Loucy (cell line): ENCODE measurements around the gene SASH3.

ENCODE experiments used
- H2AFZ ChIP-seq: fragments of 200-600 bp; sonication (generic); 2 replicates; pipeline ENCODE4 v1.6.0; 2016; ENCODE audit warnings: antibody characterized with exemption, mild to moderate bottlenecking, low read length, moderate library complexity
- H3F3A ChIP-seq: fragments of 200-600 bp; 2 replicates; pipeline ENCODE4 v1.6.0; 2016; ENCODE audit warnings: antibody characterized with exemption, low read depth, mild to moderate bottlenecking
- H3K27me3 ChIP-seq: fragments of 200-600 bp; sonication (generic); 2 replicates; pipeline ENCODE4 v1.6.1; 2014; ENCODE audit warnings: low read length, mild to moderate bottlenecking; ENCODE audit not compliant: insufficient read depth, poor library complexity, severe bottlenecking
- H3K36me3 ChIP-seq: fragments of 200-600 bp; sonication (generic); 2 replicates; pipeline ENCODE4 v1.6.1; 2016; ENCODE audit warnings: low read length; ENCODE audit not compliant: insufficient read depth
- H3K4me1 ChIP-seq: fragments of 200-600 bp; sonication (generic); 2 replicates; pipeline ENCODE4 v1.5.1; 2014; ENCODE audit warnings: low read length, mild to moderate bottlenecking; ENCODE audit not compliant: insufficient read depth, poor library complexity, severe bottlenecking
- H3K4me2 ChIP-seq: fragments of 200-600 bp; sonication (generic); 2 replicates; pipeline ENCODE4 v1.6.0; 2014; ENCODE audit warnings: antibody characterized with exemption, low read length, low read depth, mild to moderate bottlenecking; ENCODE audit not compliant: poor library complexity, severe bottlenecking
- H3K4me3 ChIP-seq: fragments of 200-600 bp; sonication (generic); 2 replicates; pipeline ENCODE4 v1.5.1; 2014; ENCODE audit warnings: low read length, mild to moderate bottlenecking, mixed read lengths; ENCODE audit not compliant: poor library complexity, severe bottlenecking
- H3K79me2 ChIP-seq: fragments of 200-600 bp; sonication (generic); 2 replicates; pipeline ENCODE4 v1.6.1; 2014; ENCODE audit warnings: low read length; ENCODE audit not compliant: insufficient read depth
- H3K9ac ChIP-seq: fragments of 200-600 bp; sonication (generic); 2 replicates; pipeline ENCODE4 v1.6.0; 2014; ENCODE audit warnings: mild to moderate bottlenecking, low read depth, low read length, moderate library complexity; ENCODE audit not compliant: poor library complexity, severe bottlenecking
- H3K9me2 ChIP-seq: fragments of 200-600 bp; sonication (generic); replicated peaks from 2 replicates; pipeline ENCODE4 v1.6.1; 2016; ENCODE audit warnings: low read depth, low read length, mixed read lengths
- H3K9me3 ChIP-seq: fragments of 200-600 bp; sonication (generic); 2 replicates; pipeline ENCODE4 v1.6.1; 2014; ENCODE audit warnings: mild to moderate bottlenecking, antibody characterized with exemption, low read length, low read depth; ENCODE audit not compliant: insufficient read depth
- H4K20me1 ChIP-seq: fragments of 200-600 bp; sonication (generic); 2 replicates; pipeline ENCODE4 v1.6.0; 2014; ENCODE audit warnings: antibody characterized with exemption, low read length, mild to moderate bottlenecking; ENCODE audit not compliant: insufficient read depth, poor library complexity, severe bottlenecking
- EZH2phosphoT487 ChIP-seq: fragments of 200-600 bp; IDR thresholded peaks from 2 replicates; pipeline ENCODE4 v1.6.1; 2018; ENCODE audit warnings: antibody characterized with exemption, mild to moderate bottlenecking, moderate library complexity, borderline replicate concordance
- TF ChIP-seq, protein P1 (sequence below): fragments of 200-600 bp; sonication (generic); conservative IDR thresholded peaks from 2 replicates; pipeline ENCODE4 v1.5.1; 2014; ENCODE audit warnings: mild to moderate bottlenecking, antibody characterized with exemption, low read length

The SASH3 gene

GRCh38 chrX:129818123-129818522, 38.4 kb downstream of the SASH3 start:
- Histone ChIP-seq H3K4me1 (no peaks in the 10 kb centered on the region), H3K79me2 (no peaks in the 10 kb centered on the region), H3K27me3 (no peaks in the 10 kb centered on the region), H3K9me3 (no peaks in the 10 kb centered on the region), H3K9ac (no peak overlapping the region), H2AFZ (no peak overlapping the region), H3F3A (no peaks in the 10 kb centered on the region), H3K36me3 (peaks cover 4% of the 10 kb centered on the region; the same call in 1 of the 2 replicates), H3K9me2 (no peaks in the 10 kb centered on the region), H3K4me3 (no peak overlapping the region), H4K20me1 (no peaks in the 10 kb centered on the region), H3K4me2 (no peak overlapping the region)
- no peak for TF ChIP-seq EZH2phosphoT487
- TF ChIP-seq, protein P1, sequence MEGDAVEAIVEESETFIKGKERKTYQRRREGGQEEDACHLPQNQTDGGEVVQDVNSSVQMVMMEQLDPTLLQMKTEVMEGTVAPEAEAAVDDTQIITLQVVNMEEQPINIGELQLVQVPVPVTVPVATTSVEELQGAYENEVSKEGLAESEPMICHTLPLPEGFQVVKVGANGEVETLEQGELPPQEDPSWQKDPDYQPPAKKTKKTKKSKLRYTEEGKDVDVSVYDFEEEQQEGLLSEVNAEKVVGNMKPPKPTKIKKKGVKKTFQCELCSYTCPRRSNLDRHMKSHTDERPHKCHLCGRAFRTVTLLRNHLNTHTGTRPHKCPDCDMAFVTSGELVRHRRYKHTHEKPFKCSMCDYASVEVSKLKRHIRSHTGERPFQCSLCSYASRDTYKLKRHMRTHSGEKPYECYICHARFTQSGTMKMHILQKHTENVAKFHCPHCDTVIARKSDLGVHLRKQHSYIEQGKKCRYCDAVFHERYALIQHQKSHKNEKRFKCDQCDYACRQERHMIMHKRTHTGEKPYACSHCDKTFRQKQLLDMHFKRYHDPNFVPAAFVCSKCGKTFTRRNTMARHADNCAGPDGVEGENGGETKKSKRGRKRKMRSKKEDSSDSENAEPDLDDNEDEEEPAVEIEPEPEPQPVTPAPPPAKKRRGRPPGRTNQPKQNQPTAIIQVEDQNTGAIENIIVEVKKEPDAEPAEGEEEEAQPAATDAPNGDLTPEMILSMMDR: no peak

DNA sequence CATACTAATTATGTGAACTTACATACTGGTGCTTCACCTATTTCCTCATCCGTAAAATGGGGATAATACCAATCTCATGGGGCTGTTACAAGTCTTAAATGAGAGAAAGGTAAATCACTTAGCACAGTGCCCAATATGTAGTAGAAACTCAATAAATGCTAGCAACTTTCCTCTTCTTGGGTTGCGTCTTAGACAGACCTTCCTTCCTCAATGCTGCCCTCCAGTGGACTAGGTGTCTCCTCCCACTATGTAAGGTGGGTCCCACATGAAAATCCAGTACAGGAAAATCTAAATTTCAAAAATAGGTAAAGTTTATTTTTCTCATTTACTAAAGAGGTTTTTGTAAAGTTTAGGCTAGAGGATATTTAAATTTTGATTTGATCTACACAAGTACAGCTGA, 43.4 kb downstream of the SASH3 start:
- no peaks in the 10 kb centered on the region for H3K9me3 ChIP-seq
- H2AFZ ChIP-seq: no peak overlapping the region
- H3K4me3 ChIP-seq: no peak overlapping the region
- H3K4me1 ChIP-seq: peaks cover 4% of the 10 kb centered on the region
- H3K9ac ChIP-seq: no peak overlapping the region
- H3K36me3 ChIP-seq: peaks cover 8% of the 10 kb centered on the region; the same call in 1 of the 2 replicates
- H3K4me2 ChIP-seq: no peak overlapping the region
- no peak for TF ChIP-seq EZH2phosphoT487
- TF ChIP-seq, protein P1: peak; percentile 69
- no peaks in the 10 kb centered on the region for H3K9me2 ChIP-seq
- no peaks in the 10 kb centered on the region for H4K20me1 ChIP-seq
- no peaks in the 10 kb centered on the region for H3K27me3 ChIP-seq
- no peaks in the 10 kb centered on the region for H3K79me2 ChIP-seq
- H3F3A ChIP-seq: no peaks in the 10 kb centered on the region

GRCh38 chrX:129823522-129823921, 43.8 kb downstream of the SASH3 start:
- Histone ChIP-seq H3K9ac (no peak overlapping the region), H3F3A (no peaks in the 10 kb centered on the region), H4K20me1 (no peaks in the 10 kb centered on the region), H3K36me3 (peaks cover 8% of the 10 kb centered on the region; the same call in 1 of the 2 replicates), H3K27me3 (no peaks in the 10 kb centered on the region), H3K4me3 (no peak overlapping the region), H3K9me3 (no peaks in the 10 kb centered on the region), H3K4me2 (no peak overlapping the region), H3K4me1 (peaks cover 4% of the 10 kb centered on the region), H2AFZ (no peak overlapping the region), H3K79me2 (no peaks in the 10 kb centered on the region), H3K9me2 (no peaks in the 10 kb centered on the region)
- no peak for TF ChIP-seq EZH2phosphoT487
- TF ChIP-seq, protein P1: no peak
